Measurements from ENCODE around the gene ALX1.

ALX1 gene

DNA sequence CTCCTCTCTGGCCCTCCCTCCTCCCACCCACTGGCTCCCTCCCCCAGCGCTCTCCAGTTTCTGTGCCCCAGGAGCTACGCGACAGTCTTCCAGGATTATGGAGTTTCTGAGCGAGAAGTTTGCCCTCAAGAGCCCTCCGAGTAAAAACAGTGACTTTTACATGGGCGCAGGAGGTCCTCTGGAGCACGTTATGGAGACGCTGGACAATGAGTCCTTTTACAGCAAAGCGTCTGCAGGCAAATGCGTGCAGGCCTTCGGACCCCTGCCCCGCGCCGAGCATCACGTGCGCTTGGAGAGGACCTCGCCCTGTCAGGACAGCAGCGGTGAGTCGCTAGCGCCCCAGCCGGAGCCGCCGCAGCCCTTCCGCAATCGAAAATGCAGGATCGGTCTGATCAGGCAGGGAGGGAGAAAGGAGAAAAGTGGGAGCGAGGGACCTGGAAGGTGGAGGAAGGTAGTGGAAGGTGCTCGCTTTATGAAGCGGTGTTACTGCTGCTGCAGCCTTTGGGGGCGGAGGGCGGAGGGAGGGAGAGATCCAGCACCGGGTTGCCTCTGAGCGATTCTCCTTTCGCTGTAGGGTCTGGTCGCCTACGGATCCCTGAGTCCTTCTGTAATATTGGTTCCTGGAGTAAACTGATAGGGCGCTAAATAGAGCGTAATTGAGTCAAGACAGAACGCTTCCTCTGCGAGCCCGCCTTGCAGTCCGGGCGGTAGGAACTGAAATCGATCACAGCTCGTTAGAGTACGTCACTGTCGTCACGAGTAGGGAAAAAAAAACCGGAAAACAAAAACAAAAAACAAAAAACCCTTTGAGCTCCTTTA lies at the start of gene ALX1:
ALX1 (plus strand) TSS at position 56 of the 819 bp plus-strand sequence; CDS start at position 98, 42 bp downstream.
- in situ Hi-C loops (cut with HindIII; ENCODE audit: low sequenced_read_pairs): no loop called here

DNA sequence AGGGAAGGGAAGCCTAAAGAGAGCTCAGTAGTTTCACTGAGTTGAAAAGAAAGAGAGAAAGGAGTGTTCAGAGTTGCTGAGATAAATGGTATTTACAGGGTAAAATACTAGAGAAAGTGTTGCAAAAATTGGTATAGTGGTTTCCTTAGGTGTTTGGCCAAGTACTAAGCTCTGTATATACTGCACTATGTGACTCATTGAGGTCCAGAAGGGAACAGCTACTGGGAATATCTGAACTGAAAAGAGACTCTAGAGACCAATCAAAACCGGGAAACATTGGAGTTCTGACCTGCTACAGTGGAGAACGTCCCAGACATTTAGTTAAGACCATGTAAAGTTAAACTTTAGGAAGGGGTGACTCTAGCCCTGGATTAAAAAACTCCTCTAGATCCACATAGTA lies 42.7 kb upstream of the ALX1 start:
- in situ Hi-C loops (cut with HindIII; ENCODE audit: low sequenced_read_pairs): no loop called here

DNA sequence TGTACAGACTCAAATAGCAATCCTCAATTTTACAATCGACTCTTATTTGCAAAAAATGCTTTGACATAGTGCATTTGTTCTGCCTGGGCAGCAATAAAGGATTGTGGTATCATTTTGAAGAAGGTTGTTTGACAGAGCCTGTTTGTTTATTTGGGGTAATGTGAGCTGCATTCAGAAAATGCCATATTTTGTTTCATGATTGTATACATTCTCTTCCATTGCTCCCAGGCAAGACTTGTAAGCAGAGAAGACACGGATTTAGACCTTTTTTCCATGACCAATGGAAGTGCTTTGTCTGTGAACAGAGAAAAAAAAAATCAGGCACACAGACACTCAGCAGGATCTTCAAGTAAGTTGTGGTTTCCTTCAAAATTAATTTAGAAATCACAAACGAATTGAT lies 35.5 kb upstream of the ALX1 start:
- in situ Hi-C loops (cut with HindIII; ENCODE audit: low sequenced_read_pairs): no loop called here

DNA sequence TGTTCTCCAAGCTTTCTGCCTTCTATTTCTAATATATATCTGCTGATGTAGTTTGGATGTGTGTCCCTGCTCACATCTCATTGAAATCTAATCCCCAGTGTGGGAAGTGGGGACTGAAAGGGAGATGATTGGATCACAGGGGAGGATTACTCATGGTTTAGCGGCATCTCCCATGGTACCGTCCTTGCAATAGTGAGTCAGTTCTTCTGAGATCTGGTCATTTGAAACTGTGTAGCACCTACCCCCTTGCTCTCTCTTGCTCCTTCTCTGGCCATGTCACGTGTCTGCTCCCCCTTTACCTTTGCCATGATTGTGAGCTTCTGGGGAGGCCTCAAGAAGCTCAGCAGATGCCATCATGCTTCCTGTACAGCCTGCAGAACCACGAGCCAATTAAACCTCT lies 26.2 kb upstream of the ALX1 start:
- in situ Hi-C loops (cut with HindIII; ENCODE audit: low sequenced_read_pairs): no loop called here

DNA sequence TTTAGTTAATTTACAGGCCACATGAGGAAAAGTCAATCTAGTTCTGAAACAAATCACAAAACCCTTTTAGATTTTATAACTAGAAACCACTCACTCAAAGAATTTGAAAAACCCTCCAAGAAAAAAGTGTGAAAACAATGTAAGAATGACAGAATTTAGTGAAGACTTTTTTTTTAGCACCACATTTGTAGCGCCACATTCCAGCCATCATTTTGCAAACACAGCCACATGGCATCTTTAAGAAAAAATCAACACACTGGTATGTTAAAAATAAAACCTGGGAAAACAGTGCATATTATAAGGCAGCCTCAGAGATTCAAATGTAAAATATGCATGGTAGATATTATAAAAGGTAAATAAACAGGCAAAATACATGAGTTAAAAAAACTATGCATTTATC lies 22.3 kb upstream of the ALX1 start:
- in situ Hi-C loops (cut with HindIII; ENCODE audit: low sequenced_read_pairs): no loop called here

DNA sequence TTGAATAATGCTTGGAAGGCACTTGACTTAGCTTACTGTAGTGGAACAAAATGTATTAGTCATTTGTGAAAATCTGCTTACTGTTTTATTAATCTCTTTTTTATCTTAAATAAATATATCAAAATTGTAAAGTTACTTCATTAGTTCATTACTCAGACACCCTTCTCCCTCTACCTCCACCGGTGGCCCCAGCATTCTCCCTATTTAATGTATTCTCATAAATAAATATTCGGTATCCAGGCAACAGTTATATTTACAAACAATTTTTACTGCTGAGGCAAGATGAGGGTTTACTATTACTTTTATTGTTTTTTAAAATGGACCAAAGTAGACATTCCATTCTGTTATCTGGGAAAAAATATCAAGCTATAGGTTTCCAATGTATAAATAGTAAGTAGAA lies 19.6 kb upstream of the ALX1 start:
- in situ Hi-C loops (cut with HindIII; ENCODE audit: low sequenced_read_pairs): no loop called here

DNA sequence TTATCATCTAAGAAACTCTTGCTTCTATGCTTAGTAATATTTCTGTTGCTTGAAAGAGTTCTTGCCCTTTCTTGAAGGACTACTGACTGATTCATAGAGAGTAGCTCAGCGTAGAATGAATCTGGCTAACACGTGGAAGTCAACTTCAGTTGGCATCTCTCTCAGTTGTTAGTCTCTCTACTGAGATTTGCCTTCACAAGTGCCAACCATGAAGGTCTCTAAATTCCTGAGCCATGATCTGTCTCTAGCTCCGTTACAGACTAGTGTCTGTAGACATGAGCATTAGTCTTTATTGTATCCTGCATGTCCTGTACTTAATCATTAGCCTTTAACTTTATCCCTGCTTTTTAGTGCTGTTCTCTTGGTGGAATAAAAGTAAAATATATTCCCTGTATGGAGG lies 19.1 kb upstream of the ALX1 start:
- in situ Hi-C loops (cut with HindIII; ENCODE audit: low sequenced_read_pairs): no loop called here

DNA sequence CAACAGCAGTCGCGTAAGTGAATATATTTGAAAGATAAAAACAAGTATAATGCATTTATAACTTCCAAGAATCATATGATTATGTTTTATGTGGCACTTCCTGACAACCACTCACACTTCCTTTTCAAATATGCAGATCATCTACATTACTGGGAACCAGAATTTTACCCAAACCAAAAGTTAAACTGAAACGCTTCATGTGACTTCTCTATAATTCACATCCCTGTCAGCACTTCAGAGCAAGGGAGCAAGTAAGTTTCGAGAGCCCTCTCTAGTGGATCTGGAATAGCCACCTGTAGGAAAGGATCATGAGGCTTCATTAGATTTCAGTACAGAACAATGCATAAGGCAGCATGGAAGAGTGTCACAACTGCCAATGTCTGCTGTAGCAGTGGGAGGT lies 13.7 kb upstream of the ALX1 start:
- in situ Hi-C loops (cut with HindIII; ENCODE audit: low sequenced_read_pairs): no loop called here

DNA sequence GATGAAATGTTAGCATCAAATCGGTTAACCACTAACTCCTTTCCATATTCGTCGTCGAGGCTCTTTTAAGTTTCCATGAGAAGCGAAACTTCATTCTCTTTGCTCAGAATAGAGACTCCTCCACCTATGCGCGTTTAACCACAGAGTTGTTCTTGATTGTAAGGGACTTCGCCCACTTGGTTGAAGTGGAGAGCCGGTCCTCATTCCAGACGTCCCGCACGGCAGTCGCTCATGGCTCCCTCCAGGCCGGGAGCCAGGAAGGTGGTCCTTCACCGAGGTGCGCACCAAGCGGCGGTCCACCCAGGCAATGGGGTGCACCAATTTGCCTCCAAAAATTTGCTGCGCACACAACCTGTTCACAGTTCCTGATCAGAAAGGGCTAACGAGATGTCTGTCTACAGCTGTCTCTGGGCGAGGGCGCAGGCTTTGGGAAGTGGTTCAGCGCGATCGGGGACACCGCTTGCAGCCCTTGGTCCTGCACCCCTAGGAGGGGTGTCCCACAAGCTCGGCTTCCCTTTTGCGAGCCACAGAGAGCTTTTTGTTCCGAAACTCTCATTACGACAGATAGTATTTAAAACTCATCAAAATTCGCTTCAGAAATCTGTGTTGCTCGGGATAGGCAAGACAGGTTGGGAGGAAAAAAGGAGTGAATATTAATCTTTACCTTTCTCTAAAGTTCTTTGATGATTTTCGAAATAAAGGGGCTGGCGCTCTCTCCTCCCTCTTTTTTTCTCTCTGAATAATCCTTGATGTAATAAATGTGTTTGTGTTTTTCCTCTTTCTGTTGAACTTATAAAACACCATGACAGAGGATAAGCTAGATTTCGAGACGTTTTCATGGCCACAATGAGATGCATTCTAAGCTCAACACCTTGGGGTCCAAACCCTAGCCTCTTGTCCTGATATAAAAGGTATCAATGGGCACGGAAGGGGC lies 6.4 kb upstream of the ALX1 start:
- in situ Hi-C loops (cut with HindIII; ENCODE audit: low sequenced_read_pairs): no loop called here

DNA sequence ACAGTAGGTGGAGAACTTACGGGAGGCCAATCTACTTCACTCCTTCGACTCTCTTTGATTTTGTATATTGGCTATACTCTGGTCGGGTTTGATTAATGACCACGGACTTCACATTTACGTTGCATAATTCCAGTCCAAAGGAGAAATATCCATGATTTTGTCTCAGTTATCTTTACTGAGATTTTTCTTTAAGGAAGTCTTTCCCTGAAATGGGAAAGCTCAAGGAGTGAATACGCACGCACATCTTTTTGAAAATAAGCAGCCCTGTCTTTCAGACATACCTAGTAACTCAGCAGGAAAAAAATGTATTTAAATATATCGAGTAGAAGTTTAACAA lies 5.7 kb upstream of the ALX1 start:
- in situ Hi-C loops (cut with HindIII; ENCODE audit: low sequenced_read_pairs): no loop called here

DNA sequence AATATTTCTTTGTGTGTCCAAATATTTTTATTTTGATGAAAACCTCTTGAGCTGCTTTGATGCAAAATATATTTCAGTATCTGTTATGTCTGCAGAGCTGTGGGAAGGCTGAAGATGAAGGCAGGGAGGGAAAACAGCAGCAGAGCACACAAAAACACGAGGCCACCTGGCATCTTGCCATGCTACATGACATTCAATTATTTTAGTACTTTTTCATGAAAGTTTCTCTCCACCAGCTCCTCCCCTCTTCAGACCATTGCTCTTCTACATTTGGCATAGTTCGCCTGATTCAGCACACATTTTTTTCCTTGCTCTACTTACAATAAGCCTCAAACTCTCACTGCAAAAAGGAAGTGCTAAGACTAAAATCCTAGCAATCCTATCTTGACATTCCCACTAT lies 4.6 kb upstream of the ALX1 start:
- in situ Hi-C loops (cut with HindIII; ENCODE audit: low sequenced_read_pairs): no loop called here

DNA sequence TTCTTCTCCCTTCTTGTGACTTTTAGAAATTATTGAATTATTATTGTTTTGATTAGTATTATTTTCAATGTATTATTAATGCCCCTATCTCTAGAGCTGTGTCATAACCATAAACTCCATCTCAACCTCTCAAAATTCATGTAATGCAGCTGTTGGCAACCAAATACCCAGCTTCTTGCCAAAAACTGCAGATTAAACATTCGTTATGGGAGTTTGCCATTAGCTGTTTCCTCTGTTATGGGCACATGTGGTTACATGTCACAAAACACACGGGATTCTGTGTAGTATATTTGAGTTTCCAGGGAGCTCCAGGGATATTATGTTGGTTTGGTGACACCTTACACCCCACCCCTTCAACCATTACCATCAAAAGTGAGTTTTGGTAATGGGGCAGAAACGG lies 2.8 kb upstream of the ALX1 start:
- in situ Hi-C loops (cut with HindIII; ENCODE audit: low sequenced_read_pairs): no loop called here

DNA sequence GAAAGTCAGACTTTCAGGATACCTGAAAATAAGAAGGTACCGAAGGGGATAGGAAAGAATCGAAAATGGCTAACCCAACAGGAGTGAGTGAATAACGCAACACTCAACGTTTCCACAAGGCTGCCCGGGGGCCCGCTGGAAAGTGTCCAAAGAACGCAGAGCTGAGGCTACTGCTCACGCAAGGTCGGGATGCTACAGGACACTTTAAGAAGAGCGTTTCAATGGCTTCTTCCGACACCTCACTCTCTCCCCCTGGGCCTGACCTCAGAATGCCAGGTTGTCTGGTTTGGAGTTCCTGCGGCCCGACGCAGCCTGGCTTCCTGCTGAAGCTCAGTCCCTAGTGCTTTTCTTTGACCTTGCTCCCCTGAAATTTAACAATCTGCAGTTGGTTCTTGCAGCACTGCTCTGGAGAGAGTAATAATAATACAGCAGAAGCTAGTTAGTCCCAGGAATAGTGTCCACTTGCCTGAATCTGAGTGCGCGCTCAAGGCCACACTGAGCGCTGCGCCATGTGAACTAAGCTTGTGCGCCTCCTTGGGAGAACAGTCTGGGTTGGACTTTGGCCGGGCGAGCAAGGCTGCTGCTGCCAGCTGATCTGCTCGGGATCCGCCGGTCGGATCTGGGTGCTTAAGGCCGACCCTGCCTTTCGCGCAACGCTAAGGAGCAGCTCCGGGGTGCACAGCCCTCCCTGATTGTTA lies 2.0 kb upstream of the ALX1 start:
- in situ Hi-C loops (cut with HindIII; ENCODE audit: low sequenced_read_pairs): no loop called here

DNA sequence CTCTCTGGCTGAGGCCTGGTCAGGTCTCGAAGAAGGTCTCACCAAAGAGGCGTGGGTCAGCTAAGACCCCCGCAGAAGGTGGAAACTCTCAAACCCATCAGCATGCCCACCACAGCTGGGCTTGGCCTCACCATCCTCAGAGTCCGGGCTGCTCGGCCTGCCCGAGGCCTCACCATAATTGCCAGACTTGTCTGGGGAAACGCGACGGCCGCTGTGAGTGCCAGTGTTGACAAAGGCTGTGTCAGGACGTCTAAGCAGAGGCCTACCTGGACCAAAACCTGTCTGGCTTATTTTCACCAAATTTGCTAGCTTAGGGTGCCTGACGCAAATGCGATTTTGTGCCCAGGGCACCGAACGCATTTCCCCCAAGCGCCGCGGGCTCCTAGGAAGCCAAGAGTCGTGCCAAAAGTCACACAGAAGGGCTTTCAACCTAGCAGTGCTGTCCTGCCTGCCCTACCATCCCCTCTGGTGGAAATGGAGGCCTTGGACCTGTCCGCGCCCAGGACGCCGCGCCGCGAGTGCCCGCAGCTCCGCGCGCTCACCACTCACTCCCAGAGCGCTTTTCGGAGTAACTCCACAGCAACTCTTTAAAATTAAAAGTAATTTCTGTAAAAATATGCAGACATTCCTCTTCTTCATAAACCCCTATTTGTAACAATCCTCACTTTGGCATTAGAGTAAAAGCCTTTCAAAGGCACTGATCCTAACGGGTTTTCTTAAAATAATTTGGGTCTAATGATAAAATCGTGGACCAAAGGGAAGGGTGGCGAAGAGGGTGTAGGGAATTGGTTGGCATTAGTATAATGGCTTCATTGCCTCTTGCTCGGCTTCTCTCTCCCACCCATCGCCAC lies 1.2 kb upstream of the ALX1 start:
- in situ Hi-C loops (cut with HindIII; ENCODE audit: low sequenced_read_pairs): no loop called here

DNA sequence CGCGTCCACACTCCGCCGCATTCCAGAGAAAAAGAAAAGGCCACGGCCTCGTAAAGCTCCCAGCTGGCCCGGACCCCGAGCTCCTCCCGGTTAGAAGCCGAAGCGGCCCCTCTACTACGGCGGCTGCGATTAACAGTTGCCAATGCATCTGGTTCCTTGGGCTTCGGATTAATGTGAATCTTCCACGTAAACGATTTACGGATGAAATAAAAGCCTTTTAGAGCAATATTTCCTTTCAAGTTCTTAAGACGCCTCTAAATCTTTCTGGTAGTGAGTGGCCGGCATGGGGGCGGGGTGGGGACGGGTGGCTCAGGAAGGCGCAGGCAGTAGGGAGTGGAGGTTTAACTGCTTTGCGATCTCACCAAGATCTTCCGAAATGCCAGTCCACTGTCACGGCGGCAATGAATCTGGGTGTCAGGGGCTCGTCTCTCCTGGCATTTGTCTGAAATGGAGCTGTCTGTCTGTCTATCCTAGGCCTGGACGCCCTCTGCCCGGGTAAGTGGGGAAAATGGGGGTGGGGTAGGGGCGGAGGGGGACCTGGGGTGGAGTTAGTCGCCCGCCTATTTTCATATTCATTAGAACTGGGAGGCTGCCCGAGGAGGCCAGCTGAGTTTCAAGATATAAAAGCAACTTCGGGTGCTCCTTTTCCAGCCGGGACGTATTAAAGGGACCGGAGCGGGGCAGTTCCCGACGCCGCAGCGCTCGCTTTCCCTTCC lies 413 bp upstream of the ALX1 start:
- in situ Hi-C loops (cut with HindIII; ENCODE audit: low sequenced_read_pairs): no loop called here

DNA sequence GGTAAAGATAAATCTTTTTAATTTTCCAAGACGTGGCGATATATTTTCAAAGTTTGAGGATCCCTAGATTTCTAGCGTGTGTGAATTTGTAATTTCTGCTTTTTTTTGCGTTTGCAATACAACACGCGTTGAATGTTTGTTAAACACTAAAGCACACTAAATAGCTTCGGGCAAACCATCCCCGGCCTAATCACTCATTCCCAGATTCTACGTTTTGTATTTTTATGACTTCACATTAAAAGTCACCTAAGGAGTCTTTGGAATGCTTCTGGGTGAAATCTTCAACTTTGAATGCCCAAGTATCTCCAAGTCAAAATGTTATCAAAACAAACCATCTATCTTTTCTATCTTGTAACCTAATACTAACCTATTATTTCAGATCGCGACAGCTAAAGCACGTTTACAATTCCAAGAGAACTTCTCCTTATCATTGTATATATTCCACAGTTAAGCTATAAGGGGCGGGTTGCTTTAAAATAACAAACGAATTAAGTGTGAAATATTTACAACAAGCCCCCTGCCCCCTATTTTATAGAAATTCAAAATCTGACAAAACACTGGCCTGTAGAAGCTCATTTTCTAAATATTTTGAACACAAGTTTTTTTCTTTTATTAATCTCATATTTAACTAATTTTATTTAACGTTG lies 1.1 kb downstream of the ALX1 start:
- in situ Hi-C loops (cut with HindIII; ENCODE audit: low sequenced_read_pairs): no loop called here

DNA sequence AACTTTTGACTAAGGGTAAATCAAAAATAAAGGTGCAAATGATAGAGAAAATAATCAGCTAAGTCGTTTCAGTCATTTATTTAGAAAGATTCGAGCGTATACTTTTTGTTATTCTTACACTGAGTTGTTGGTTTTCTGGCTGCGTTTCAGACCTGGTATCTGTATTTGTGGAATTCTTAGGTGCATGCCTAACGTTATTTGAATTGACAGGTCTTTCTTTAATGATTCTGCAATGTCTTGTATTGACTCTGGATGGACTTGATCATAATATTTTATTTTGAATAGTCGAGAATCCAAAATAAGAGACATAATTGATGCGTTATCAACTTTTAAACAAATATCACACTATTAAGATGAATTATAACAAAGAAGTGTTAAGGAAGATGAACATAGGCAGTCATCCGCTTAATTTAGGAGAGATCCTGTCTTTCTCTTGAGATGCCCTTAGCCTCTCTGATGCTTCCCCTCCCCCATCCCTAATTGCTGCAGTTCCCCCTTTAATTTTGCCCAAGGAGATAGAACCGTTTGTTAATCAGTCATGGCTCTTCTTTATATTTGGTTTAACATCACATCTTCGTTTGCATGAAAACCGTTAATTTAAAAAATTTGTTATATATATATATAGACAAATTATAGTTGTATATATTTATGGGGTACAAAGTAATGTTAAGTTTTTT lies 1.8 kb downstream of the ALX1 start:
- in situ Hi-C loops (cut with HindIII; ENCODE audit: low sequenced_read_pairs): no loop called here

DNA sequence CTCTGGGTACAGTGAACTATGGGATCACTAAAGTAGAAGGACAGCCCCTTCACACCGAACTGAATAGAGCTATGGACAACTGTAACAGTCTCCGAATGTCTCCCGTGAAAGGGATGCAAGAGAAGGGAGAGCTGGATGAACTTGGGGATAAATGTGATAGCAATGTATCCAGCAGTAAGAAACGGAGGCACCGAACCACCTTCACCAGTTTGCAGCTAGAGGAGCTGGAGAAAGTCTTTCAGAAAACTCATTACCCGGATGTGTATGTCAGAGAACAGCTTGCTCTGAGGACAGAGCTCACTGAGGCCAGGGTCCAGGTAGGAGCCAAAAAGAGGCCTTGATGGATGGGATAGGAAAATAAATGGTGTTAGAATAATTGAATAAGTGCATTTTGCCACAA lies 3.5 kb downstream of the ALX1 start:
- in situ Hi-C loops (cut with HindIII; ENCODE audit: low sequenced_read_pairs): no loop called here

DNA sequence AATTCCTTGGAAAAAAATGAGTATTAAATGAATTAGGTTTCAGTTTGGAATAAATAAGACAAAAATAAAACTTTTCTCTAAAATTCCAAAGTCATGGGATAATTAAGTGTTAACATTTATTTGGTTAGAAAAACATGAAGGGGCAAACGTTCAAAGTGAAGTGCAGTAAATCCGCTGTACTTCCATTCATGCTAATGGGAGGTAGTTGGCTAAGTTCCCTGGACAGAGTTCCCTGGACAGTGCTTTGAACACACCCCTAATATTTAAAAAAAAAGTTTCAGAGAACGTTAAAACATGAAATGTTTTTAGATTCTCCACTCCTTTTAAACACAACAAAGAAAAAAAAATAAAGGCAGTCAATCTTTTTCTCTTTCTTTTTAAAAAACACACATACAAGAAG lies 16.3 kb downstream of the ALX1 start:
- in situ Hi-C loops (cut with HindIII; ENCODE audit: low sequenced_read_pairs): no loop called here

All from endothelial cell of hepatic sinusoid (primary cell).